Activated naive CD4-positive, alpha-beta T cell treated with anti-CD3 and anti-CD28 coated beads, Interleukin-2, amount 50 U/mL, for 16 hours (primary cell): ENCODE results near the gene CNOT6L.
A peak's percentile ranks its signal among the peaks of the same experiment; 100 is the strongest.
"Not testable (repeated sequence)": the region's sequence is repeated elsewhere in the genome, so short reads cannot be mapped to it uniquely, and the experiment has no call there.

Source experiments
- DNase-seq: peaks from one replicate; pipeline ENCODE4 v3.0.0-alpha.2; 2020

Gene CNOT6L

DNA sequence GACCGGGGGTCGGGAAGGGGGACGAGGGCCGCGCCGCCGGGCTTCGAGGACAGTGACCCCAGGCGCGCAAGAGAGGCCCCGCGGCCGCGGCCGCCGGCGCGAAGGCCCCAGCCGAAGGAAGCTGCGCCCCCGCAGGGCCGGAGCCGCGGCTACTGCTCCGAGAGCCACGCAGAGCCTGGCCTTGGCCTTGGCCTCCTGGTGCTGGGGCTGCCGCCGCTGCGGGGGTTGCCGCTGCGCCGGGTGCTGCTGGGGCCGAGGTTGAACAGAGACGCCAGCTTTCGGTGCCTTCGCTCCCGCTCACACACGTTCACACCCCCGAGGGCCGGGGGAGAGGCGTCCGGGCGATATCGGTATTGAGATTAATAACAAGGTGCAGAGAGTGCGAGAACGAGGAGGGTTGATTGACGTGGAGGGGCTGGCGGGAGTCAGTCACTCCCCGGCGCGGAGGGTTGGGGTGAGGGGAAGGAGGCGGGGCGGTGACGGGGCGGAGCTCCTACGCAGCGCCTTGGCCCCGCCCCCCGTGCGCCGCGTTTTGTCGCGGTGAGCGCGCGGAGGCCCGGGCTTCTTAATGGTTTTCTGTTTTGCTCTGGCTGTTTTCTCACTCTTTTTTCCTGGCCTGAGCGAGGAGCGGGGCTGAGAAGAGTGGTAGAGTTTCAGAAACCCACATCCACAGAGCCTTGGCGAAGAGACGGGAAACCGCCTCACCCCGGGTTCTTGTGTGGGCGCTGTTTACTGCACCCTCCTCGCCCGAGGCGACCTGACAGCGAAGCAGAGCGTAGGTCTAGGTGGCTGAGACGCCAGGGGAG, 878 bp upstream of the CNOT6L start:
- peak; percentile 94 for DNase-seq

DNA sequence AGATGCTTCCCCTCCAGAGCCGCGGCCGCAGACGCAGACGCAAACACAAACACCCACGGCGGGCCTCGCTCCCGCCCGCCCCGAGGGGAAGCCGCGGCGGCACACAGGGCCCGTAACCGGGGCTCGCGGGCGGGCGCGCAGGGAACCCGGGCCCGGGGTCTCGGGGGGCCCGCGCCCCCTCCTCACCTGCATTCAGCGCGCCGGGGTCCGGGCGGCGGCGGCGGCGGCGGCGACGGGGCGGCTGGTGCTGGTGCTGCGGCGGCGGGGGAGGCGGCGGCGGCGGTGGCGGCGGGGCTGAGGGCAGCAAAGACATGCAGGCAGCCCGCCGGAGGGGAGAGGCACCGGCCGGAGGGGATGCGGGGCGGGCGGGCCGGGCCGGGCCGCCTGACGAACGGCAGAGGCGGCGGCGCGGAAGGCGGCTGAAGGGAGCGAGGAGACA, 255 bp upstream of the CNOT6L start:
- no peak for DNase-seq

GRCh38 chr4:77818073-77818601, 1.0 kb downstream of the CNOT6L start:
- DNase-seq: peak; percentile 38

DNA sequence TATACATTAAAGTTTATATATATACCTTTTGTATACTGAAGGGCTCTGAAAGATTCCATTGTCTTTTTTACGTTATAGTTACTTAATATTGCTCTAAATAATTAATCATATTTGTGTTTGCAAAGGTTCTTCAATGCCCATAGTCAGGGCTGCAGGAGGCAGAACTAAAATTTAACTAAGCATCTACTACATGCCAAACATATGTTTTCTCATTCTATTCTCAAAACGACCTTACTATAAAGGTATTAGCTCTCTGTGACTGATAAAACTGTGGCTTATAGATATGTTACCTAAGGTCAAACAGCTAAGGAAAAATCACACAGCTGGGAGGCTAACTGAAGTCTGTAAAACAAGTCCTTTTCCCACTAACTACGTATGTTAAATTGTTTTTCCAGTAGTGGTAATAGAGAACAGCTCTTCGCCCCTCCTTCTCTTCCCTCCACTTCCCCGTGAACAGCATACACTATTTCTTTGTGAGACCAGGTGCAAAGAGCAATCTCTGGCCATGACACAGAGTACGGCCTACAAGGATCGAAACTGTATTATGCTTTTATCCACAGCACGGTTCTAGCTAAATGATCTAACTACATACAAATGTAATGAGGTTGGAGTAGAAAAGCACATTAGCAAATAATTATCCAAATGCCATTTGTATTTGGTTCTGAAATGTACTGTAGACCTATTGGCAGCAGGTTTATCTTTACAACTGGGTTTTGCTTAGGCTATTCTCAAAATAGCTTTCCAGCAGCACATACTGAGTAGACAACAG, 1.7 kb downstream of the CNOT6L start:
- DNase-seq: no peak

GRCh38 chr4:77816546-77816945, 2.6 kb downstream of the CNOT6L start:
- DNase-seq: no peak

GRCh38 chr4:77815636-77816035, 3.5 kb downstream of the CNOT6L start:
- no peak for DNase-seq

DNA sequence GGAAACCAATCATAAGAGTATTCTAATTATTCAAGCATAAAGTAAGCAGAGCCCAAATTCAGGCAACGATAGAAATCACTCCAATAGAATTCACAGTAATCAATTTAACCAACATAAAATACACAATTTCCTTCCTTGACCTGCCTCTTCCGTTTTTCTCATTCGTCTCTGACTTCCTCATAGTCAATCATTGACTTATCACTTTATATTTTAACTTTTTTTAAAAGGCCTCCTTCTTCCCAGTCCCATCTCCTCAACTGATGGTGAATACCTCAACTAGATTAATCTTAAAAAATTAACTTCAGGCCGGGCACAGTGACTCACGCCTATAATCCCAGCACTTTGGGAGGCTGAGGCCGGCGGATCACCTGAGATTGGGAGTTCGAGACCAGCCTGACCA, 13.3 kb downstream of the CNOT6L start:
- DNase-seq: no peak

GRCh38 chr4:77804471-77804870, 14.7 kb downstream of the CNOT6L start:
- no peak for DNase-seq

DNA sequence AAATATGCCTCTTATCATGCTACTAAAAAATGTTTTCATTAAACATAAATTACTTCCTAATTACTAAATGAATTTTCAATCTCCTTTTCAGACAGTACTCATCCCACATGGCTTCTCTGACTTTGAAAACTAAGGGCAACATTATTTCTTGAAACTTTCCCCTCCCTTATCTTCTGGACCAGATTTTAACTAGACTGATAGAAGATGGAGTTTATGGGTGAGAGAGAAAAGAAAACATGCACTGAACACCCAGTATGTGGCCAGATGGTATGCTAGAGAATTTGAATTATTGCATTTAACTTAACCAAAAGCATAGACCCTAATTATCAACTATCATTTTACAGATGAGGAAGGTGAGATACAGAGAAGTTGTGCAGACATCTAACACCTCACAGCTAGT, 16.8 kb downstream of the CNOT6L start:
- DNase-seq: no peak

DNA sequence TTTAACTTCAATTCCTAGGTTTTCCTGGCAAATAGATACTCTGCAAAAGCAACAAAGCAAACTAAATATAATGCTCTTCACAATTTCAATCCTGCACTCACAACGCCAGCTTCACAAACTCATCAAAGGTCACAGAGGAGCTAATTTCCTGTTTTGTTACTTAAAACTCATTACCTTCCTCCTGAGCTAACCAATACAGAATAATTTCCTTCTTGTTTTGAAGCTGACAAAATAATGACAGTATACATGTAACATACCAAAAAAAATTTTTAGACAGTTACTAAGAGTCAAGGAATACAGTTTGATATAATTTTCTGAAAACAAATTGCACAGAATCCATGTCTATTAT, 17.9 kb downstream of the CNOT6L start:
- no peak for DNase-seq

DNA sequence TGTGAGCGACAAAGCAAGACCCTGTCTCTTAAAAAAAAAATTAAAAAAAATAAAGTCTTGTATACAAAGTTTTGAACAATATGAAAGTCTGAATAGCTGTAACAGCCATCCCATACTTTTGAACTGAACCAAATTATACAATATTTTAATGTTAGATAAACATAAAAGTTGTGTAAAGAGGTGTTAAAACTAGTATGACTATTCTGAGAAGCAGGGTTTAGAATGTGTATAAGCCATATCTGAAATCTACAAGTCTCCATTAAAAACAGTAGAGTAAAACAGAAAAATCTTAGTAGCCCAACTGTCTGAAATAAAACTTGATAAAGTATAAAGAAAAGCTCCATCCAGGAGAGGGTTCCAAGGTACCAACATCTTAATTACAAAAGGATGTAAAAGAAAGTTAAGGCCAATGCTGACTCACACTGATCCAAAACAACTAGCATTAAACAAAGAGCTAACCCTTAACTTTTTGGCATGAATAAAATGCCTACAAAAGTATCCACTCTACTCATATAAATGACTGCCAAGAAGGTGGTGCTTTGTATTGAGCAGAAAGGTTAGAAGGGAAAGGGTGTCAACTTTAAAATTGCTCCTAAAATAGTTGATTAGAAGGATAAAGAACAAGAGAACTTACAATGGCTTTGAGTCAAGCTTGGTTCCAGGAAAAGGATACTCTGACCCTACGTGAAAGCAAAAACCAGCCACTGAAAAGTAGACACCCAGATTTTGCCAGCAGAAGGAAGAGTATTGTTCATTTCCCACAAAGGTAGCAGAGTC, 18.5 kb downstream of the CNOT6L start:
- no peak for DNase-seq

- DNase-seq: no peak
These were observed 19.1 kb downstream of the CNOT6L start for GRCh38 chr4:77800077-77800476.

DNA sequence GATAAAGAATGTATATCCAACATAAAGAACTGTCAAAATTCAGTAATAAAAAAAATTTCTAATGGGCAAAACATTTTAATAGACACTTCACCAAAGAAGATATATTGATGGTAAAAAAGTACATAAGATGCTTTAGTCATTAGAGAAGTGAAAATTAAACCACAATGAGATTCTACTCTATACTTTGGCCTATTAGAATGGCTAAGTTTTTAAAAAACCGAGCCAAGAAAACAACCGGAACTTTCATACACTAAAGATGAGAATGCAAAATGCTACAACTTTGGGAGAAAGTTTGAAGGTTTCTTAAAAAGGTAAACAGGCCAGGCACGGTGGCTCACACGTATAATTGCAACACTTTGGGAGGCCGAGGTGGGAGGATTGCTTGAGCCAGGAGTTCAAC, 20.8 kb downstream of the CNOT6L start:
- no peak for DNase-seq

GRCh38 chr4:77797239-77797638, 21.9 kb downstream of the CNOT6L start:
- DNase-seq: no peak

DNA sequence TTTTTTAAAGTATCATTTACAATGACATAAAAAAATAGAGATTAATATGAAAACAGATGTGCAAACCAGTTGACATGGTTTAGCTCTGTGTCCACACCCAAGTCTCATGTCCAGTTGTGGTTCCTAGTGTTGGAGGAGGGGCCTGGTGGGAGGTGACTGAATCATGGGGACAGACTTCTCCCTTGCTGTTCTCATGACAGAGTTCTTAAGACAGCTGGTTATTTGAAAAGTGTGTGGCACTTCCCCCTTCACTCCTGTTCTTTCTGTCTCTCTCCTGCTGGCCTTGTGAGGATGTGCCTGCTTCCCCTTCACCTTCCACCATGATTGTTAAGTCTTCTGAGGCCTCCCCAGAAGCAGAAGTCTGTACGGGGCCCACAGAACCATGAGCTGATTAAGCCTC, 23.8 kb downstream of the CNOT6L start:
- DNase-seq: no peak

DNA sequence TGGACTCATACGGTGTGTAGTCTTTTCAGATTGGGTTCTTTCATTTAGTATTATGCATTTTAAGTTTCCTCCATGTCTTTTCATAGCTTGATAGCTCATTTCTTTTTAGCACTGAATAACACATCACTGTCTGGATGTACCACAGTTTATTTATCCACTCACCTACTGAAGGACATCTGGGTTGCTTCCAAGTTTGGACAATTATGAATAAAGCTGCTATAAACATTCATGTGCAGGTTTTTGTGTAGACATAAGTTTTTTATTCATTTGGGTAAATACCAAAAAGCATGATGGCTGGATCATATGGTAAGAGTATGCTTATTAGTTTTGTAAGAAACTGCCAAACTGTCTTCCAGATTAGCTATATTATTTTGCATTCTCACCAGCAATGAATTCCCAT, 29.0 kb downstream of the CNOT6L start:
- DNase-seq: no peak

DNA sequence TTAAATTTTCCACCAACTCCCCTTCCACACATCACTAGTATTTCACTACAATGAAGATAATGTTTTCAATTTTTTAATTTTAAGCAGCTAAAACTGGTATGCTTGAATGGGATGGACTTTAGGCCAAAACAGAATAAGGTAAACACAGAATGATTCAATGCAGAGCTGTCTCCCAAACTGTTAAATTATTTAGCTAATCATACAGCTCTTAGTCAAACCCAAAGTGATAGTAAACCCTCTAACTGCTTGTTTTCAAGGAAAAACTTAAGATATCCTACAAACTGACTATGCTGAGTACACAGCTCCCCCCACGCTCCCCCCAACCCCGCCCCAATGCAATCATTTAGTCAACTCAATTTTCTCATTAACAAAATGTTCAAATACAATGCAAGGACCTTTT, 30.2 kb downstream of the CNOT6L start:
- DNase-seq: no peak

DNA sequence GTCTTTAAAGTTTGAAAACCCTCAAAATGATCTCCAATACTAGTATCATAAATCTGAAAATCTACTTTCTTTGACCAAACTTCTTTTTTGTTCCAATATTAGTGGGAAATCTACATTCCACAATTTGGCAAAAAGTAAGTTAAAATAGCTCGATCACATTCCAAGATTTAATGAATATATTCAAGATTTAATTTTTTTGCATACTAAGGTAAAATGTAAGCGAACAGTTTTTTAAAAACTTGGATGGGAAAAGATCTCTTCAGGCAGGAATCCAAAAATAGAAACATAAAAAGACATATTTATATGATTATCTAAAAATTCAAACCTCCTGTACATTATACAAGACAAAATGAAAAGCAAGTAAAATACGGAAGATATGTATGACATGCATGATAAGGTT, 31.2 kb downstream of the CNOT6L start:
- no peak for DNase-seq

DNA sequence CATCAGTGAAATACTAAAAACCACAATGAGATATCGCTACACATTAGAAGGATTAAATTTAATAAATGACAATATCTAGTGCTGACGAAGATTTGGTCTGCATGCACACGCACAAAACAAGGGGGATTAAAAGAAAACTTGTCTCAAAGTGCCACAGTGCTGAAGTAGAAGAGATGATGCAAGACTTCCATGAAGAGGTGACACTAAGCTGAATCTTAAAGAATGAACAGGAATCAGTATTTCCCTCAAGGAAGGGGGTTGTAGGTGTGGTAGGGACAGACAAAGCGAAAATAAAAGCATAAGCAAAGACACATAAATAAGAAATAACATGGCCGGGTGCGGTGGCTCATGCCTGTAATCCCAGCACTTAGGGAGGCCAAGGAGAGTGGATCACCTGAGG, 33.5 kb downstream of the CNOT6L start:
- no peak for DNase-seq

GRCh38 chr4:77783895-77784294, 35.3 kb downstream of the CNOT6L start:
- DNase-seq: no peak

DNA sequence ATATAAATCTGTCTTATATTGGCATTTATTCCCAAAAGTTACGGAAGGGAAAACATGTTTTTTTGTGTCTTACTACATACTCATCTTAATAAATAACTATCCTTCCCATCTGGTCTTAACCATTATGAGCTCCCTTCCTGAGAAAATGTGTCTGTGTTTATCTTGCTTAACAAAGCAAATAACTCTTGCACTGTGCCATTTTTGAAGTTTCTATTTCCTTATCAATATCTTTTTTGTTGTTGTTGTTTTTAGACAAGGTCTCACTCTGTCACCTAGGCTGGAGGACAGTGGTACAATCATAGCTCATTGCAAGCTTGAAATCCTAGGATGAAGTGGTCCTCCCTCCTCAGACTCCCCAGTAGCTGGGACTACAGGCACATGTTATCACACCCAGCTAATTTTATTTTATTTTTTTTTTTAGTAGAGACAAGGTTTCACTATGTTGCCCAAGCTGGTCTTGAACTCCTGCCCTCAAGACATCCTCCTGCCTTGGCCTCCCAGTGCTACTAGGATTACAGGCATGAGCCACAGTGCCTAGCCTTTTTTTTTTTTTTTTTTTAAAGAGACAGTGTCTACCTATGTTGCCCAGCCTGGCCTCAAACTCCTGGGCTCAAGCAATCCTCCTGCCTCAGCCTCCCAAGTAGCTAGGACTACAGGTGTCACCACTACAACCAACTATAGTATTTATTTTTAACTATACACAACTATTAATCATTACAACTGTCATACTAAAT, 36.9 kb downstream of the CNOT6L start:
- no peak for DNase-seq

DNA sequence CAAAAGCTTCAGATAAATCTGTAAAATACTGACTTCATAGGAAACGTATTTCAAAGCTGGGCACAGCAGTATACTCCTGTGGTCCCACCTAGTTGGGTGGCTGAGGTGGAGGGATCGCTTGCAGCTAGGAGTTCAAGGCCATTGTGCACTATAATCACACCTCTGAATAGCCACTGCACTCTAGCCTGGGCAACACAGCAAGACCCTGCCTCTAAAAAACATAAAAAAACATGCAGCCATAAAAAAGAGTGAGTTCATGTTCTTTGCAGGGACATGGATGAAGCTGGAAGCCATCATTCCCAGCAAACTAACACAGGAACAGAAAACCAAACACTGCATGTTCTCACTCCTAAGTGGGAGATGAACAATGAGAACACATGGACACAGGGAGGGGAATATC, 38.4 kb downstream of the CNOT6L start:
- not testable (repeated sequence) for DNase-seq
